ENCODE data around the gene PCK1.

PCK1 gene

GRCh38 chr20:57596358-57596757 lies 35.4 kb downstream of the PCK1 start:
- H3K9me3 ChIP-seq (ENCODE audit: low read depth, low read length) = no peaks in the 10 kb centered on the region
- no peak for DNase-seq (ENCODE audit: low read depth, low spot score)
- no peak overlapping the region for H3K9ac ChIP-seq (ENCODE audit: insufficient read length)
- H3K27ac ChIP-seq = no peak overlapping the region
- TF ChIP-seq POLR2AphosphoS5 (IDR thresholded peaks at IDR 0.05; ENCODE audit: borderline replicate concordance, low read depth, low read length) (no peak), EZH2 (IDR thresholded peaks at IDR 0.05) (no peak), FOXP2 (optimal IDR thresholded peaks at IDR 0.05; ENCODE audit: control extremely low read depth, extremely low read length, insufficient read depth) (no peak)
- no peak overlapping the region for H3K4me3 ChIP-seq
- H3K36me3 ChIP-seq (ENCODE audit: insufficient read depth, low read length) = no peaks in the 10 kb centered on the region

- H3K9ac ChIP-seq (ENCODE audit: insufficient read length) = no peak overlapping the region
- H3K27ac ChIP-seq = no peak overlapping the region
- no peak for DNase-seq (ENCODE audit: low read depth, low spot score)
- H3K9me3 ChIP-seq (ENCODE audit: low read depth, low read length) = no peaks in the 10 kb centered on the region
- H3K4me3 ChIP-seq = no peak overlapping the region
- no peaks in the 10 kb centered on the region for H3K36me3 ChIP-seq (ENCODE audit: insufficient read depth, low read length)
- TF ChIP-seq FOXP2 (optimal IDR thresholded peaks at IDR 0.05; ENCODE audit: control extremely low read depth, extremely low read length, insufficient read depth) (no peak), POLR2AphosphoS5 (IDR thresholded peaks at IDR 0.05; ENCODE audit: borderline replicate concordance, low read depth, low read length) (no peak), EZH2 (IDR thresholded peaks at IDR 0.05) (no peak)
These were observed 36.4 kb downstream of the PCK1 start for GRCh38 chr20:57596998-57597939.

GRCh38 chr20:57598060-57598459 lies 37.1 kb downstream of the PCK1 start:
- no peaks in the 10 kb centered on the region for H3K9me3 ChIP-seq (ENCODE audit: low read depth, low read length)
- no peak for DNase-seq (ENCODE audit: low read depth, low spot score)

GRCh38 chr20:57598491-57598890 lies 37.6 kb downstream of the PCK1 start:
- H3K36me3 ChIP-seq (ENCODE audit: insufficient read depth, low read length) = no peaks in the 10 kb centered on the region
- no peak overlapping the region for H3K9ac ChIP-seq (ENCODE audit: insufficient read length)
- no peaks in the 10 kb centered on the region for H3K9me3 ChIP-seq (ENCODE audit: low read depth, low read length)
- no peak overlapping the region for H3K27ac ChIP-seq
- H3K4me3 ChIP-seq = no peak overlapping the region
- TF ChIP-seq POLR2AphosphoS5 (IDR thresholded peaks at IDR 0.05; ENCODE audit: borderline replicate concordance, low read depth, low read length) (no peak), FOXP2 (optimal IDR thresholded peaks at IDR 0.05; ENCODE audit: control extremely low read depth, extremely low read length, insufficient read depth) (no peak), EZH2 (IDR thresholded peaks at IDR 0.05) (no peak)
- no peak for DNase-seq (ENCODE audit: low read depth, low spot score)

More at GRCh38 chr20:57598060-57598459, 37.1 kb downstream of the PCK1 start:
- Histone ChIP-seq H3K4me3 (no peak overlapping the region), H3K36me3 (ENCODE audit: insufficient read depth, low read length) (no peaks in the 10 kb centered on the region), H3K27ac (no peak overlapping the region), H3K9ac (ENCODE audit: insufficient read length) (no peak overlapping the region)
- TF ChIP-seq POLR2AphosphoS5 (IDR thresholded peaks at IDR 0.05; ENCODE audit: borderline replicate concordance, low read depth, low read length) = no peak
- no peak for TF ChIP-seq FOXP2 (optimal IDR thresholded peaks at IDR 0.05; ENCODE audit: control extremely low read depth, extremely low read length, insufficient read depth)
- TF ChIP-seq EZH2 (IDR thresholded peaks at IDR 0.05) = no peak

- TF ChIP-seq FOXP2 (optimal IDR thresholded peaks at IDR 0.05; ENCODE audit: control extremely low read depth, extremely low read length, insufficient read depth) (no peak), POLR2AphosphoS5 (IDR thresholded peaks at IDR 0.05; ENCODE audit: borderline replicate concordance, low read depth, low read length) (no peak), EZH2 (IDR thresholded peaks at IDR 0.05) (no peak)
- no peak for DNase-seq (ENCODE audit: low read depth, low spot score)
These were observed 39.7 kb downstream of the PCK1 start for GRCh38 chr20:57600320-57601210.

GRCh38 chr20:57601211-57601570 lies 40.3 kb downstream of the PCK1 start:
- no peaks in the 10 kb centered on the region for H3K36me3 ChIP-seq (ENCODE audit: insufficient read depth, low read length)
- H3K9ac ChIP-seq (ENCODE audit: insufficient read length) = no peak overlapping the region
- TF ChIP-seq FOXP2 (optimal IDR thresholded peaks at IDR 0.05; ENCODE audit: control extremely low read depth, extremely low read length, insufficient read depth) = no peak
- TF ChIP-seq EZH2 (IDR thresholded peaks at IDR 0.05) = no peak
- no peak for TF ChIP-seq POLR2AphosphoS5 (IDR thresholded peaks at IDR 0.05; ENCODE audit: borderline replicate concordance, low read depth, low read length)
- no peak for DNase-seq (ENCODE audit: low read depth, low spot score)
- H3K27ac ChIP-seq = no peak overlapping the region
- H3K4me3 ChIP-seq = no peak overlapping the region
- H3K9me3 ChIP-seq (ENCODE audit: low read depth, low read length) = no peaks in the 10 kb centered on the region

More at GRCh38 chr20:57600320-57601210, 39.7 kb downstream of the PCK1 start:
- Histone ChIP-seq H3K27ac (no peak overlapping the region), H3K9ac (ENCODE audit: insufficient read length) (no peak overlapping the region), H3K9me3 (ENCODE audit: low read depth, low read length) (no peaks in the 10 kb centered on the region), H3K4me3 (no peak overlapping the region), H3K36me3 (ENCODE audit: insufficient read depth, low read length) (no peaks in the 10 kb centered on the region)

- no peak overlapping the region for H3K4me3 ChIP-seq
- DNase-seq (ENCODE audit: low read depth, low spot score) = no peak
- H3K9ac ChIP-seq (ENCODE audit: insufficient read length) = no peak overlapping the region
- no peaks in the 10 kb centered on the region for H3K36me3 ChIP-seq (ENCODE audit: insufficient read depth, low read length)
- no peaks in the 10 kb centered on the region for H3K9me3 ChIP-seq (ENCODE audit: low read depth, low read length)
- H3K27ac ChIP-seq = no peak overlapping the region
- no peak for TF ChIP-seq FOXP2 (optimal IDR thresholded peaks at IDR 0.05; ENCODE audit: control extremely low read depth, extremely low read length, insufficient read depth)
- TF ChIP-seq EZH2 (IDR thresholded peaks at IDR 0.05) = no peak
- TF ChIP-seq POLR2AphosphoS5 (IDR thresholded peaks at IDR 0.05; ENCODE audit: borderline replicate concordance, low read depth, low read length) = no peak
These were observed 40.8 kb downstream of the PCK1 start for GRCh38 chr20:57601737-57602136.

- TF ChIP-seq EZH2 (IDR thresholded peaks at IDR 0.05) (no peak), POLR2AphosphoS5 (IDR thresholded peaks at IDR 0.05; ENCODE audit: borderline replicate concordance, low read depth, low read length) (no peak), FOXP2 (optimal IDR thresholded peaks at IDR 0.05; ENCODE audit: control extremely low read depth, extremely low read length, insufficient read depth) (no peak)
- H3K9me3 ChIP-seq (ENCODE audit: low read depth, low read length) = no peaks in the 10 kb centered on the region
- no peak for DNase-seq (ENCODE audit: low read depth, low spot score)
- H3K9ac ChIP-seq (ENCODE audit: insufficient read length) = no peak overlapping the region
- H3K4me3 ChIP-seq = no peak overlapping the region
- H3K27ac ChIP-seq = no peak overlapping the region
- no peaks in the 10 kb centered on the region for H3K36me3 ChIP-seq (ENCODE audit: insufficient read depth, low read length)
These were observed 42.2 kb downstream of the PCK1 start for GRCh38 chr20:57603120-57603519.
